Measurements from ENCODE around the gene ABCG8.

ABCG8 gene

DNA sequence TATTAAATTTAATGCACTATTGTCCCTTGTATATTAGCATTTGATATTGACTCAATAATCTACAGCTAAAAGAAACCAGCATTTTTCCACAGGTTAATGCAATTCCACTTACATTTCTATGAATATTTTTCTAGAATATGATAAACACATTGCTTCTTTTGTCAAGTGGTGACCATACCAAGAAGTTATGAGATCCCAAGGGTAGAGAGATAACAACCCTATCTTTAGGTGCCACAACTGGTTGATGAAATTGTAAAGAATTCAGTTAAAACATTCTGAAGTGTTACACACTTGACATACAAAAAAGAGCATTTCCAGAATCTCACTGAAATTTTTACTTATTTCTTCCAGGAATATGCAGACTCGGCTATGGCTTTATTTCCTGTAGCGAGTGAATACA lies 56.0 kb downstream of the ABCG8 start:
- H2AFZ ChIP-seq (ENCODE audit: low read depth, low read length), result no peak overlapping the region
- H3K4me1 ChIP-seq (ENCODE audit: control insufficient read depth, insufficient read depth, low read depth, low read length), result peaks cover 4% of the 10 kb centered on the region
- no peak overlapping the region for H2BK15ac ChIP-seq (ENCODE audit: low read depth, poor library complexity, severe bottlenecking)
- H2BK5ac ChIP-seq (ENCODE audit: low read depth, low read length, poor library complexity, severe bottlenecking), result no peak overlapping the region
- H4K91ac ChIP-seq (ENCODE audit: low read length), result no peak overlapping the region
- WGBS, result 97% methylated on average over 2 of the region's 2 CpGs
- no peak overlapping the region for H3K23ac ChIP-seq (ENCODE audit: low read length in 2 of 2)
- H4K8ac ChIP-seq (ENCODE audit: low read length), result no peak overlapping the region
- peaks cover 7% of the 10 kb centered on the region for H3K79me1 ChIP-seq (replicated peaks; ENCODE audit: low read length, poor library complexity, severe bottlenecking)
- no peak for DNase-seq
- no peak overlapping the region for H3K4me3 ChIP-seq (ENCODE audit: insufficient read depth in 1 of 2, low read depth in 1 of 2, low read length in 2 of 2)
- H3K4me2 ChIP-seq (ENCODE audit: low read length, poor library complexity, severe bottlenecking), result no peak overlapping the region
- no peak overlapping the region for H3K27ac ChIP-seq (ENCODE audit: low read length, poor library complexity, severe bottlenecking)
- no peak overlapping the region for H3K4ac ChIP-seq (ENCODE audit: low read depth in 1 of 2, low read length in 2 of 2)
- H3K14ac ChIP-seq (ENCODE audit: low read length in 2 of 2), result no peak overlapping the region
- no peaks in the 10 kb centered on the region for H3K9me3 ChIP-seq (ENCODE audit: control insufficient read depth, low read length)
- no peak overlapping the region for H3K18ac ChIP-seq (ENCODE audit: low read depth in 1 of 2, low read length in 2 of 2)
- H3K36me3 ChIP-seq (ENCODE audit: control insufficient read depth in 1 of 2, insufficient read depth in 2 of 2, low read depth in 1 of 2, low read length in 2 of 2), result peaks cover 0 to 87% of the 10 kb centered on the region in 2 experiments
- no peak overlapping the region for H2BK12ac ChIP-seq (ENCODE audit: low read length in 2 of 2)
- no peaks in the 10 kb centered on the region for H3K27me3 ChIP-seq (ENCODE audit: control insufficient read depth in 1 of 2, insufficient read depth in 1 of 2, low read length in 2 of 2)
- no peak overlapping the region for H3K9ac ChIP-seq (ENCODE audit: low read length)
- H2AK5ac ChIP-seq (ENCODE audit: low read length, severe bottlenecking), result no peak overlapping the region
- H2BK120ac ChIP-seq (ENCODE audit: low read depth, low read length), result no peak overlapping the region

DNA sequence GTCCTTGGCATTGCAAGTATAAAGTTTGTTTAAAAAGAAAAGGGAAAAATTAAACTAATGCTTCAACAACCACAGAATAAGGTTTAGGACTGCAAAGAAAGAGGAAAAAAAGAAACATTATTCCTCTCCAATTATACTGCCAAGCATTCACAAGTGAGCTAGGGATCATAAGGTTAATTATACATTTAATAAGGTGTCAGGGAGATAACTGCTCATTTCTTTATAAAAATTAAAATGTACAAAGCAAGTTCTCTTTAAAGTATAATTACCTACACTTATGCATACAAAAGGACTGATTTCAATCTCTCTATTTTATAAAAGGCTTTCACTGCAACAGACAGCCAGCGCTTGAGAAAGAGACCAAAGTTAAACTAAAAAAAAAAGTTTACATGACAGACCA lies 58.1 kb downstream of the ABCG8 start:
- peaks cover 0 to 91% of the 10 kb centered on the region in 2 experiments for H3K36me3 ChIP-seq (ENCODE audit: control insufficient read depth in 1 of 2, insufficient read depth in 2 of 2, low read depth in 1 of 2, low read length in 2 of 2)
- H2AFZ ChIP-seq (ENCODE audit: low read depth, low read length), result no peak overlapping the region
- H3K27ac ChIP-seq (ENCODE audit: low read length, poor library complexity, severe bottlenecking), result no peak overlapping the region
- no peak overlapping the region for H4K8ac ChIP-seq (ENCODE audit: low read length)
- no peak overlapping the region for H4K91ac ChIP-seq (ENCODE audit: low read length)
- H2BK120ac ChIP-seq (ENCODE audit: low read depth, low read length), result no peak overlapping the region
- H3K4me1 ChIP-seq (ENCODE audit: control insufficient read depth, insufficient read depth, low read depth, low read length), result peaks cover 4% of the 10 kb centered on the region
- no peak for DNase-seq
- H3K4ac ChIP-seq (ENCODE audit: low read depth in 1 of 2, low read length in 2 of 2), result no peak overlapping the region
- H3K23ac ChIP-seq (ENCODE audit: low read length in 2 of 2), result no peak overlapping the region
- no peak overlapping the region for H3K14ac ChIP-seq (ENCODE audit: low read length in 2 of 2)
- H3K4me3 ChIP-seq (ENCODE audit: insufficient read depth in 1 of 2, low read depth in 1 of 2, low read length in 2 of 2), result no peak overlapping the region
- H3K9me3 ChIP-seq (ENCODE audit: control insufficient read depth, low read length), result no peaks in the 10 kb centered on the region
- no peak overlapping the region for H2BK12ac ChIP-seq (ENCODE audit: low read length in 2 of 2)
- H3K9ac ChIP-seq (ENCODE audit: low read length), result no peak overlapping the region
- H3K79me1 ChIP-seq (replicated peaks; ENCODE audit: low read length, poor library complexity, severe bottlenecking), result peaks cover 8% of the 10 kb centered on the region
- no peaks in the 10 kb centered on the region for H3K27me3 ChIP-seq (ENCODE audit: control insufficient read depth in 1 of 2, insufficient read depth in 1 of 2, low read length in 2 of 2)
- 71% methylated on average over 1 of the region's 1 CpG for whole genome bisulfite sequencing
- H2BK15ac ChIP-seq (ENCODE audit: low read depth, poor library complexity, severe bottlenecking), result no peak overlapping the region
- no peak overlapping the region for H3K4me2 ChIP-seq (ENCODE audit: low read length, poor library complexity, severe bottlenecking)
- H2BK5ac ChIP-seq (ENCODE audit: low read depth, low read length, poor library complexity, severe bottlenecking), result no peak overlapping the region
- no peak overlapping the region for H2AK5ac ChIP-seq (ENCODE audit: low read length, severe bottlenecking)
- no peak overlapping the region for H3K18ac ChIP-seq (ENCODE audit: low read depth in 1 of 2, low read length in 2 of 2)

DNA sequence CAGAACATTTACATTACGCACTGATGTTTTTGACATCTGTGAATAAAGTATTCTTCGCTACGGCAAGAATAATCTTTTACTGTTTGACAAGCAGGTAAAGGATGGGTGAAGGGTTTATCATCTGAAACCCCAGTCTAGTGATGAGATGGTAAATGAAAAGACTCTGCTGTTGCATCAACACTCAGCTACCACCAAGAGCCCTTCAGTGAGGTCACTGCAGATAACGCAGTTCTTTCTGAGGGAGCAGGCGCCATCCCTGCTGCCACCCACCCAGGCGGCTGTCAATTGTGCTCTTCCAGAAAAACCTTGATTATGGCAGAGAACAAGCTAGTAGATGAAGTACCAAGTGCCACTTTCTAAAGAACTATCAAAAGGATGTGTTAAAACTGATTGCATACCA lies 58.7 kb downstream of the ABCG8 start:
- Histone ChIP-seq H3K27ac (ENCODE audit: low read length, poor library complexity, severe bottlenecking) (no peak overlapping the region), H3K36me3 (ENCODE audit: control insufficient read depth in 1 of 2, insufficient read depth in 2 of 2, low read depth in 1 of 2, low read length in 2 of 2) (peaks cover 0 to 90% of the 10 kb centered on the region in 2 experiments), H3K4ac (ENCODE audit: low read depth in 1 of 2, low read length in 2 of 2) (no peak overlapping the region), H3K18ac (ENCODE audit: low read depth in 1 of 2, low read length in 2 of 2) (no peak overlapping the region), H3K27me3 (ENCODE audit: control insufficient read depth in 1 of 2, insufficient read depth in 1 of 2, low read length in 2 of 2) (no peaks in the 10 kb centered on the region), H3K23ac (ENCODE audit: low read length in 2 of 2) (no peak overlapping the region), H2AFZ (ENCODE audit: low read depth, low read length) (no peak overlapping the region), H3K79me1 (replicated peaks; ENCODE audit: low read length, poor library complexity, severe bottlenecking) (peaks cover 8% of the 10 kb centered on the region), H4K91ac (ENCODE audit: low read length) (no peak overlapping the region), H2BK5ac (ENCODE audit: low read depth, low read length, poor library complexity, severe bottlenecking) (no peak overlapping the region), H3K4me1 (ENCODE audit: control insufficient read depth, insufficient read depth, low read depth, low read length) (peaks cover 4% of the 10 kb centered on the region), H3K4me2 (ENCODE audit: low read length, poor library complexity, severe bottlenecking) (no peak overlapping the region), H2AK5ac (ENCODE audit: low read length, severe bottlenecking) (no peak overlapping the region), H3K4me3 (ENCODE audit: insufficient read depth in 1 of 2, low read depth in 1 of 2, low read length in 2 of 2) (no peak overlapping the region), H3K9ac (ENCODE audit: low read length) (no peak overlapping the region), H3K14ac (ENCODE audit: low read length in 2 of 2) (no peak overlapping the region), H2BK120ac (ENCODE audit: low read depth, low read length) (no peak overlapping the region), H3K9me3 (ENCODE audit: control insufficient read depth, low read length) (no peaks in the 10 kb centered on the region), H4K8ac (ENCODE audit: low read length) (no peak overlapping the region), H2BK15ac (ENCODE audit: low read depth, poor library complexity, severe bottlenecking) (no peak overlapping the region), H2BK12ac (ENCODE audit: low read length in 2 of 2) (no peak overlapping the region)
- no peak for DNase-seq
- 100% methylated on average over 6 of the region's 6 CpGs for WGBS

DNA sequence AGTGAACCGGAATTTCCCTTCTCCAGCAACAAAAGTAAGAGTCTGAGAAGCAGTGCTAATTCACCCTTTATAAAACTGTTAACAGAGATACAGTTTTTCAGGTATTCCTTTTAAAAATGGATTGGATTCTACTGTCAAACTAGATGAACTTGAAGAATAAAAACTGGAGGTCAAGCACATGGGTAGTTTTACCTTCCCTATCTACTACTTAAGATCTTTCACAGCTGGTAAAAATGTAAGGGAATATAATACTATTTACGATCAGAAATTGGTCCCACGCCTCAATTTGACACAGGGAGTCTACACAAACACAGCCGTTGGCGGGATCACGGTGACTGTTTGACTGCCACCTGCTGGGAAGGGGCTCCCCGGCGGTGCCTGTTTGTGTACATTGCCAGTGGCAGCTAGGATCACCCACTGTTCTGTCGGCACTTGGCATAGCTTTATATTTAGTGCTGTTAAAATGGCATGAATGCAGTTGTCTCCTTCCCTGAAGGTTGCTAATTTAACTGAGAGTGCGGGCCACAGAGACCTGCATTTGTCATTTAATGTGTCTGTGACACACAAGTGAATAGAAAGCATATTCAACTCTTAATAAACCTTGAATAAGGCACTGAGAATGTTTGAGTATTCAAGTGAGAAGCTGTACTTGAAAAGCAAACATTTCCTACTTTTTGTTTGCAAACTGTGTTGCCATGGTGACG lies 59.5 kb downstream of the ABCG8 start:
- H4K91ac ChIP-seq (ENCODE audit: low read length), result no peak overlapping the region
- H2BK15ac ChIP-seq (ENCODE audit: low read depth, poor library complexity, severe bottlenecking), result no peak overlapping the region
- no peak overlapping the region for H2BK12ac ChIP-seq (ENCODE audit: low read length in 2 of 2)
- no peak overlapping the region for H4K8ac ChIP-seq (ENCODE audit: low read length)
- DNase-seq, result peak; percentile 29
- H2BK120ac ChIP-seq (ENCODE audit: low read depth, low read length), result no peak overlapping the region
- no peaks in the 10 kb centered on the region for H3K9me3 ChIP-seq (ENCODE audit: control insufficient read depth, low read length)
- H3K79me1 ChIP-seq (replicated peaks; ENCODE audit: low read length, poor library complexity, severe bottlenecking), result peaks cover 12% of the 10 kb centered on the region
- no peak overlapping the region for H2AFZ ChIP-seq (ENCODE audit: low read depth, low read length)
- H3K14ac ChIP-seq (ENCODE audit: low read length in 2 of 2), result no peak overlapping the region
- H3K4me3 ChIP-seq (ENCODE audit: insufficient read depth in 1 of 2, low read depth in 1 of 2, low read length in 2 of 2), result no peak overlapping the region
- no peak overlapping the region for H3K27ac ChIP-seq (ENCODE audit: low read length, poor library complexity, severe bottlenecking)
- H3K4me2 ChIP-seq (ENCODE audit: low read length, poor library complexity, severe bottlenecking), result peak overlapping the region; percentile 40
- no peak overlapping the region for H2AK5ac ChIP-seq (ENCODE audit: low read length, severe bottlenecking)
- H3K27me3 ChIP-seq (ENCODE audit: control insufficient read depth in 1 of 2, insufficient read depth in 1 of 2, low read length in 2 of 2), result no peaks in the 10 kb centered on the region
- no peak overlapping the region for H3K9ac ChIP-seq (ENCODE audit: low read length)
- 94% methylated on average over 10 of the region's 11 CpGs for WGBS
- no peak overlapping the region for H3K4ac ChIP-seq (ENCODE audit: low read depth in 1 of 2, low read length in 2 of 2)
- H2BK5ac ChIP-seq (ENCODE audit: low read depth, low read length, poor library complexity, severe bottlenecking), result no peak overlapping the region
- H3K4me1 ChIP-seq (ENCODE audit: control insufficient read depth, insufficient read depth, low read depth, low read length), result peaks cover 4% of the 10 kb centered on the region
- no peak overlapping the region for H3K18ac ChIP-seq (ENCODE audit: low read depth in 1 of 2, low read length in 2 of 2)
- H3K36me3 ChIP-seq (ENCODE audit: control insufficient read depth in 1 of 2, insufficient read depth in 2 of 2, low read depth in 1 of 2, low read length in 2 of 2), result peaks cover 0 to 90% of the 10 kb centered on the region in 2 experiments
- no peak overlapping the region for H3K23ac ChIP-seq (ENCODE audit: low read length in 2 of 2)
